ENCODE measurements around the gene LEPR. TPM values are rescaled to one million over a fixed set of nuclear protein-coding genes. Genes with fewer than 3 reads are reported as not detected.

Gene LEPR
- total and polyA plus RNA-seq, 2 donors (not counting 3 experiments of a cell fraction or from before 2014, with no cell fraction given): 11.1 to 18.7 TPM

DNA sequence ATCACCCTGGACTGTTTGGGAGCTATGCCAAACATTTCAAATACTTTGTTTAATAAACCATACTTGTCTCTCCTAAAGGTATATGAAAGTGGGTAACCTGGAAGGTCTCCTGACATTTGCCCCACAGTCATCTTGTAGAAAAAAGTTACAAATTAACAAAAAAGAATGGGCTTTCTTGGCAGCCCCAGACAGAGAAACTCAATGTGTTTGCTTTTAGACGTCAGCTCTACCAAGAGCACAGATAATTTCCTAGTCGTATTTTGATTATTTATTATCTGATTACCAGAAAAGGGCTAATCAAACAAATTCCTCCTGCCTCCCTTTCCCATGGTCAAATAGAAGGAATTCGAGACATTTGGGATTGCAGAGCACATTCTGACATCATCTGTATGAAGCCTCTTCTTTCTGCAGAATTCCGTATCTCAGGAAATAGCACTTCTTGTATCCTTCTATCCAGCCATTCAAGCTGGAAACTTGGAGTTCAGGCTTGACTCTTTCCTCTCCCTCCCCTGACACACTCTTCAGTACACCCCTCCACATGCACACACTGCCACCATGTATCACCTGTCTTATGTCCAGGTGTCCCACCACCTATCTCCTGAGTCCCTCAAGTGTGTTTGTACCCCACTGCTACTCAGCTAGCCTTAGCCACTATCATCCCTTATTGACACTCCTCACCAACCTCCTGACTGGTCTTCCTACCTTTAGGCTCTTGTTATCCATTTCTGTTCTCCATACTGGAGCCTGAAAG lies 42.8 kb upstream of the LEPR start:
- Histone ChIP-seq H4K20me1 (replicated peaks; ENCODE audit: control insufficient read depth, extremely low read depth, insufficient read depth, low read length) (no peaks in the 10 kb centered on the region), H3K27ac (ENCODE audit: insufficient read depth, low read depth, low read length) (no peak overlapping the region), H3K79me2 (ENCODE audit: control insufficient read depth, insufficient read depth, low read length) (no peaks in the 10 kb centered on the region), H3K4me3 (replicated peaks in 1 of 3; ENCODE audit: insufficient read depth in 1 of 3, low read depth in 1 of 3, low read length in 3 of 3) (no peak overlapping the region), H3K9ac (replicated peaks; ENCODE audit: extremely low read depth, insufficient read depth, low read length) (no peak overlapping the region), H3K9me1 (replicated peaks; ENCODE audit: control insufficient read depth, extremely low read depth, insufficient read depth, low read length) (no peaks in the 10 kb centered on the region), H3K4me1 (ENCODE audit: control insufficient read depth, extremely low read depth, insufficient read depth, low read length) (no peaks in the 10 kb centered on the region), H3K27me3 (ENCODE audit: control insufficient read depth in 2 of 2, insufficient read depth in 2 of 2, low read length in 2 of 2) (no peaks in the 10 kb centered on the region), H2AFZ (ENCODE audit: low read depth, low read length) (no peak overlapping the region), H3K4me2 (ENCODE audit: insufficient read depth, low read length) (no peak overlapping the region), H3K36me3 (ENCODE audit: control insufficient read depth in 2 of 2, extremely low read depth in 1 of 2, insufficient read depth in 2 of 2, low read length in 2 of 2) (no peaks in the 10 kb centered on the region), H3K9me3 (replicated peaks; ENCODE audit: control insufficient read depth, insufficient read depth, low read length) (no peaks in the 10 kb centered on the region)
- no peak for DNase-seq (ENCODE audit: low read depth, low spot score)
- POLR2A ChIA-PET: no interaction called here
- BruUV-seq (replicated peaks): no TSS peak
- TF ChIP-seq GATA2 (IDR thresholded peaks at IDR 0.05; ENCODE audit: insufficient read depth, insufficient read length, low read depth, low read length): no peak
- TF ChIP-seq, protein P1, sequence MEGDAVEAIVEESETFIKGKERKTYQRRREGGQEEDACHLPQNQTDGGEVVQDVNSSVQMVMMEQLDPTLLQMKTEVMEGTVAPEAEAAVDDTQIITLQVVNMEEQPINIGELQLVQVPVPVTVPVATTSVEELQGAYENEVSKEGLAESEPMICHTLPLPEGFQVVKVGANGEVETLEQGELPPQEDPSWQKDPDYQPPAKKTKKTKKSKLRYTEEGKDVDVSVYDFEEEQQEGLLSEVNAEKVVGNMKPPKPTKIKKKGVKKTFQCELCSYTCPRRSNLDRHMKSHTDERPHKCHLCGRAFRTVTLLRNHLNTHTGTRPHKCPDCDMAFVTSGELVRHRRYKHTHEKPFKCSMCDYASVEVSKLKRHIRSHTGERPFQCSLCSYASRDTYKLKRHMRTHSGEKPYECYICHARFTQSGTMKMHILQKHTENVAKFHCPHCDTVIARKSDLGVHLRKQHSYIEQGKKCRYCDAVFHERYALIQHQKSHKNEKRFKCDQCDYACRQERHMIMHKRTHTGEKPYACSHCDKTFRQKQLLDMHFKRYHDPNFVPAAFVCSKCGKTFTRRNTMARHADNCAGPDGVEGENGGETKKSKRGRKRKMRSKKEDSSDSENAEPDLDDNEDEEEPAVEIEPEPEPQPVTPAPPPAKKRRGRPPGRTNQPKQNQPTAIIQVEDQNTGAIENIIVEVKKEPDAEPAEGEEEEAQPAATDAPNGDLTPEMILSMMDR (IDR thresholded peaks at IDR 0.05; ENCODE audit: extremely low read depth in 1 of 2, insufficient read depth in 1 of 2, low read depth in 1 of 2, low read length in 2 of 2): no peak
- no peak for TF ChIP-seq POLR2AphosphoS5 (IDR thresholded peaks at IDR 0.05; ENCODE audit: insufficient read depth, low read depth, low read length)
- TF ChIP-seq, protein P2, sequence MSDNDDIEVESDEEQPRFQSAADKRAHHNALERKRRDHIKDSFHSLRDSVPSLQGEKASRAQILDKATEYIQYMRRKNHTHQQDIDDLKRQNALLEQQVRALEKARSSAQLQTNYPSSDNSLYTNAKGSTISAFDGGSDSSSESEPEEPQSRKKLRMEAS (IDR thresholded peaks at IDR 0.05; ENCODE audit: insufficient read depth, insufficient read length): no peak
- TF ChIP-seq POLR2A (IDR thresholded peaks at IDR 0.05; ENCODE audit: low read depth, low read length): no peak
- TF ChIP-seq FOS (IDR thresholded peaks at IDR 0.05; ENCODE audit: borderline replicate concordance, insufficient read depth, low read length): no peak
- no peak for TF ChIP-seq MYC (IDR thresholded peaks at IDR 0.05; ENCODE audit: low read depth, low read length)
- no peak for TF ChIP-seq EZH2 (IDR thresholded peaks at IDR 0.05; ENCODE audit: borderline replicate concordance, low read depth, low read length, severe bottlenecking)
- no peak for TF ChIP-seq JUN (IDR thresholded peaks at IDR 0.05; ENCODE audit: borderline replicate concordance, insufficient read depth, insufficient read length, low read depth)
- dilution Hi-C loops (cut with MboI; ENCODE audit: extremely low pct_ligation_motif_present, low sequenced_read_pairs): no loop called here
- intact Hi-C loops (cut with micrococcal nuclease): no loop called here
- CTCF ChIA-PET: interaction anchor here (1.0 kb wide), 1 partner anchor 11 kb away, joined by 3 read pairs; no protein-coding TSS in a partner anchor
- no peak for FAIRE-seq
